ENCODE data around the gene ARMC3. TPM values are rescaled to one million over a fixed set of nuclear protein-coding genes. Genes with fewer than 3 reads are reported as not detected.

ARMC3 gene
- total RNA-seq, 1 donor, result not detected

GRCh38 chr10:23001901-23002516, 74.2 kb downstream of the ARMC3 start:
- no peak for DNase-seq (ENCODE audit: low read depth)
- no peak overlapping the region for H3K4me3 ChIP-seq (ENCODE audit: low read depth, low read length)

GRCh38 chr10:23005150-23005549, 77.3 kb downstream of the ARMC3 start:
- no peak overlapping the region for H3K4me3 ChIP-seq (ENCODE audit: low read depth, low read length)
- TF ChIP-seq, protein P1, sequence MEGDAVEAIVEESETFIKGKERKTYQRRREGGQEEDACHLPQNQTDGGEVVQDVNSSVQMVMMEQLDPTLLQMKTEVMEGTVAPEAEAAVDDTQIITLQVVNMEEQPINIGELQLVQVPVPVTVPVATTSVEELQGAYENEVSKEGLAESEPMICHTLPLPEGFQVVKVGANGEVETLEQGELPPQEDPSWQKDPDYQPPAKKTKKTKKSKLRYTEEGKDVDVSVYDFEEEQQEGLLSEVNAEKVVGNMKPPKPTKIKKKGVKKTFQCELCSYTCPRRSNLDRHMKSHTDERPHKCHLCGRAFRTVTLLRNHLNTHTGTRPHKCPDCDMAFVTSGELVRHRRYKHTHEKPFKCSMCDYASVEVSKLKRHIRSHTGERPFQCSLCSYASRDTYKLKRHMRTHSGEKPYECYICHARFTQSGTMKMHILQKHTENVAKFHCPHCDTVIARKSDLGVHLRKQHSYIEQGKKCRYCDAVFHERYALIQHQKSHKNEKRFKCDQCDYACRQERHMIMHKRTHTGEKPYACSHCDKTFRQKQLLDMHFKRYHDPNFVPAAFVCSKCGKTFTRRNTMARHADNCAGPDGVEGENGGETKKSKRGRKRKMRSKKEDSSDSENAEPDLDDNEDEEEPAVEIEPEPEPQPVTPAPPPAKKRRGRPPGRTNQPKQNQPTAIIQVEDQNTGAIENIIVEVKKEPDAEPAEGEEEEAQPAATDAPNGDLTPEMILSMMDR (IDR thresholded peaks at IDR 0.05; ENCODE audit: insufficient read depth, low read length), result no peak
- DNase-seq (ENCODE audit: low read depth), result no peak

More at GRCh38 chr10:23001901-23002516, 74.2 kb downstream of the ARMC3 start:
- TF ChIP-seq, protein P1 (IDR thresholded peaks at IDR 0.05; ENCODE audit: insufficient read depth, low read length), result no peak

DNA sequence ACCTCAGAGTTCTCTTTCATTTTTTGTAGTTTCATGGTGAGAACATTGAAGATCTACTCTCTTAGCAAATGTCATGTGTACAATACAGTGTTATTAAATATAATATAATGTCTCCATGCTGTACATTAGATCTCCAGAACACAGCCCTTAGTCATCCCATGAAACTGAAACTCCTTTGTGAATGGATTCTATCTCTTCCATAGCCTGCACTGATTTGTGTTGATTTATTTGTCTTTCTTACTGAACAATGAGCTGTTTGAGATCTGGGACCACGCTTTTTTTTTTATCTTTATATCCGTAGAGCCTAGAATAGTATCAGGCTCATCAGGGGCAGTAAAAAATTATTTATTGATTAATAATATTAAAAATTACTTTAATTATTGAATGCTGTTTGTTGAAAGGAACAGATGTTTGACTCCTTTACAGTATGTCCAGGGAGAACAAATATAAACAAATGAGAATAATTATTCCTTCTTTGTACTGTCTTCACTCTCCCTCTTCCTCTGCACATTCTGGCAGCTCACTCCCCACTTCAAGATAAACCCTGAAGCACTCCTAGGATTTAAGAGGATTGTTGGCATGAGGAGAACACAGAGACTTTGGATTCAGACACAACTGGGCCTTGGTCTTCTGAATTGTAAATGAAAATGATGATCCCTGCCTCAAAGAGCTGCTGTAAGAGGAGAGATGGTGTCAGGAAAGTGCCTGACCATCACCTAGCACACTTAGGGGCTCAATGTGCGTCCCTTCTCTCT, 85.9 kb downstream of the ARMC3 start:
- no peak for DNase-seq (ENCODE audit: low read depth)
- TF ChIP-seq, protein P1 (IDR thresholded peaks at IDR 0.05; ENCODE audit: insufficient read depth, low read length), result no peak
- no peak overlapping the region for H3K4me3 ChIP-seq (ENCODE audit: low read depth, low read length)

DNA sequence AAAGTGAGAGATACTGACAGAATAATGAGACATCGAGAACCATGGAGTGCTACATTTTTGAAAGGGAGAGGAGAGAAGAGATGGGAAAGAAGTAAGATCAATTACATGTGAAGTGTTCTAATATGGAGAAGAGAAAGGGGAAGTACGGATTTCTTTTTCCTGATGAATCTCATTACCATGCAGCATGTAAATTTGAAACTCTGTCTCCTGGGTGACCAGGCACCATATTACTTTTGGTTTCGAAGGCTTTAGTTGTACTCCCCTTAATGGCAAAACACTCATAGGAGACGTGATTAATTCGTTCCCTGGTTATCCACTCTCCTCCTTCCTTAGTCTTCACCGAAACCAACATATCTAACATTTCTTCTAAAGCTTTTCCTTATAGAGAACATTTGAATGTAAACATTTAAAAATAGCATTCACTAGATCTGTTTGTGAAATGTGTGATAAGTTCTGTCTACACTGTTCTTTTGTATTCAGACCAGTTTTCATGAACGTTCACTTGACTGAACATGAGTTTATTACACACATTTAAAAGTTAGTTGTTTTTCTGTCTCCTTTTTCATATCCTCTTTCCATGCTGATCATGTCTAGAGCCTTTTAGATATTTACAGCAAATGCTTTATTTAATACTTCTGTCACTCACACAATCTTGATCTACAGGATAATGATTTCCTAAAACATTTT, 87.3 kb downstream of the ARMC3 start:
- no peak for DNase-seq (ENCODE audit: low read depth)
- no peak overlapping the region for H3K4me3 ChIP-seq (ENCODE audit: low read depth, low read length)
- TF ChIP-seq, protein P1 (IDR thresholded peaks at IDR 0.05; ENCODE audit: insufficient read depth, low read length), result no peak

DNA sequence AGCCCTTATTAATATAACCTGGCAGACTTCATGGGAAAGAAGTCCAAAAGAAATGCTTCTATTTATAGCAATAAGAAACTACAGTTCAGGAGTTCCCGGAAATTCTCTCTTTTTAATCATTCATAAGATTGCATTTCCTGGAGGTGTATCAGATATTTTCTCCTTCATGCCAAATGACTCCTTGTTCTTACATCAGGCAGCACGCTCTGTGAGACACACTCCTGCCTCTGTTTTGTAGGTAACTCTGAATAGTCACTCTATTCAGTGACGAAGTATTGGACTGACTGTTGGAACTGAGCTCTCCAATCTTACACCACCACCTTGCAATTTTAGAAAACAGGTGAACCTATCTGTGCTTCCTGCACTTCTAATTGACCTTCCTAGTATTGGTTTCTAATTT, 88.8 kb downstream of the ARMC3 start:
- H3K4me3 ChIP-seq (ENCODE audit: low read depth, low read length), result no peak overlapping the region
- TF ChIP-seq, protein P1 (IDR thresholded peaks at IDR 0.05; ENCODE audit: insufficient read depth, low read length), result no peak
- DNase-seq (ENCODE audit: low read depth), result peak; percentile 12

GRCh38 chr10:23019633-23020032, 91.8 kb downstream of the ARMC3 start:
- TF ChIP-seq, protein P1 (IDR thresholded peaks at IDR 0.05; ENCODE audit: insufficient read depth, low read length), result no peak
- no peak overlapping the region for H3K4me3 ChIP-seq (ENCODE audit: low read depth, low read length)
- DNase-seq (ENCODE audit: low read depth), result no peak

Measured in fibroblast of the aortic adventitia (primary cell).